NCI-H748 (cell line): ENCODE data around the gene FMC1.
"Not testable (repeated sequence)": the region's sequence is repeated elsewhere in the genome, so short reads cannot be mapped to it uniquely, and the experiment has no call there.

Experiments used
- DNase-seq: peaks from one replicate; lab custom pipeline; 2025; ENCODE audit not compliant: unreplicated experiment; lab: John Stamatoyannopoulos, UW

Gene FMC1, protein sequence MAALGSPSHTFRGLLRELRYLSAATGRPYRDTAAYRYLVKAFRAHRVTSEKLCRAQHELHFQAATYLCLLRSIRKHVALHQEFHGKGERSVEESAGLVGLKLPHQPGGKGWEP

GRCh38 chr7:139341058-139341775, at the start of gene FMC1:
Gene FMC1 (plus strand): TSS chr7:139341337. CDS start chr7:139341385, 48 bp downstream.
- peak; percentile 93 for DNase-seq

- DNase-seq: no peak
Observed at GRCh38 chr7:139292821-139293220, 48.3 kb upstream of the FMC1 start.

GRCh38 chr7:139293534-139293933, 47.6 kb upstream of the FMC1 start:
- DNase-seq: no peak

GRCh38 chr7:139294241-139294640, 46.9 kb upstream of the FMC1 start:
- no peak for DNase-seq

DNA sequence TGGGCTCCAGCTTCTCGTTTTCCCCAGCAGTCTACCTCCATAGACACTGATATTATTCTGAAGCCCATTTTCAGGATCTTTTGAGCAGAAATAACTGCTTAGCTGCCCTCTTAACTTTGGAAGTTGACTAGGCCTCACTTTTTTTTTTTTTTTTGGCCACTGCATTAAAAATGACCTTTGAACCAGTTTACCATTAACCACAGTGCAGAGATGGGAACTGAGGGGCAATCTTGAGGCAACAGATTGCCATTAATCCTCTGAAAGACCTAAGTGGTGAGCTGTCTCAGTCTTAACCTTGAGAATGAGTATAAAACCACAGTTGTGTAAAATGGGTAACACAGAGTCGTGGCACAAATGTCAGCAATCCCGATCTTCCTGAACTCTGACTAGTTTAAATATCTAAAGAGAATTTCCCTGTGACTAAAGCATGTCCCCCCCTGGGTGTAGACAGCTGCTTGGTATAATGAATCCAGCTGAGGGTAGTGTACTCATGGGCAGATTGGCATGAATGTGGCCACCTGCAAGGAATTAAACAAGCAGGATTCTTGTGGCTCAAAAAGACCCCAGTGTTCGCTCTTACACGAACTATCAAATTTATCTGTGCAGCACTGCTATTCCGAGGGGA, 46.1 kb upstream of the FMC1 start:
- DNase-seq: no peak

GRCh38 chr7:139297795-139298194, 43.3 kb upstream of the FMC1 start:
- no peak for DNase-seq

GRCh38 chr7:139299296-139299695, 41.8 kb upstream of the FMC1 start:
- DNase-seq: no peak

- DNase-seq: no peak
Observed at GRCh38 chr7:139300390-139300789, 40.7 kb upstream of the FMC1 start.

GRCh38 chr7:139304517-139304916, 36.6 kb upstream of the FMC1 start:
- no peak for DNase-seq

- DNase-seq: no peak
Observed at GRCh38 chr7:139317939-139318505, 23.1 kb upstream of the FMC1 start.

- peak; percentile 6 for DNase-seq
Observed at GRCh38 chr7:139321071-139321745, 19.9 kb upstream of the FMC1 start.

GRCh38 chr7:139324709-139325108, 16.4 kb upstream of the FMC1 start:
- not testable (repeated sequence) for DNase-seq

DNA sequence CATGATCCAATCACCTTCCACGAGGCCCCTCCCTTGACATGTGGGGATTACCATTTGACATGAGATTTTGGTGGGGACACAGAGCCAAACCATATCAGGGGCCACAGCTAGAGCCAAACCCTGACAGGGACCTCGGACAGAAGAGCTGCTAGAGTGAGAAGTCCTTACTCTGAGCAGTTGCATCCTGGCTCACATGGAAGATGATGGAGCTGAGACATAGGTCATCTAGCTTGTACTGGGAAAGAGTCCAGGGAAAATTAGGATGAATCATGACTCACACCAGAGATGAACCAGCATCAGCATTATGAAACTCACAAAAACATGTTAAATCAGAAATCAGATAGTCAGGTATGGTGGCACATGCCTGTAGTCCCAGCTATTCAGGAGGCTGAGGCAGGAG, 12.8 kb upstream of the FMC1 start:
- no peak for DNase-seq

DNA sequence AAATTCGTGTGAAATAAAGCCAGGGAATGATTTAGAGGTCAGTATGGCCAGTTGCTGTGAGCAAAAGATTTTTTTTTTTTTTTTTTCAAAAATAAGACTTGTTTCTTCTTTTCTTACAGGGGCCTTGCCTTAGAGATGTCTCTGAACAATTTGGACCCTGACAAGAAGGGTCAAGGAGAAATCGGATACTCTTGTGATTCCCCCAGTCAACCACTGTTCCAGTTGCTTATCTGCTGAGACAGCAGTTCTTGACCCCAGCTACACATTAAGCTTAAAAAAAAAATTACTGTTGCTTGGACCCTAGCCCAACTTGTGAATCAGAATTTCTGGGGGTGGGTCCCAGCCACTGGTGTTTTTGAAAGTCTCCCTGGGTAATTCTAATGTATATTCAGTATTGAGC, 12.0 kb upstream of the FMC1 start:
- no peak for DNase-seq

GRCh38 chr7:139330333-139331030, 10.7 kb upstream of the FMC1 start:
- no peak for DNase-seq

- no peak for DNase-seq
Observed at GRCh38 chr7:139332697-139333359, 8.3 kb upstream of the FMC1 start.

GRCh38 chr7:139333443-139333842, 7.7 kb upstream of the FMC1 start:
- DNase-seq: not testable (repeated sequence)

DNA sequence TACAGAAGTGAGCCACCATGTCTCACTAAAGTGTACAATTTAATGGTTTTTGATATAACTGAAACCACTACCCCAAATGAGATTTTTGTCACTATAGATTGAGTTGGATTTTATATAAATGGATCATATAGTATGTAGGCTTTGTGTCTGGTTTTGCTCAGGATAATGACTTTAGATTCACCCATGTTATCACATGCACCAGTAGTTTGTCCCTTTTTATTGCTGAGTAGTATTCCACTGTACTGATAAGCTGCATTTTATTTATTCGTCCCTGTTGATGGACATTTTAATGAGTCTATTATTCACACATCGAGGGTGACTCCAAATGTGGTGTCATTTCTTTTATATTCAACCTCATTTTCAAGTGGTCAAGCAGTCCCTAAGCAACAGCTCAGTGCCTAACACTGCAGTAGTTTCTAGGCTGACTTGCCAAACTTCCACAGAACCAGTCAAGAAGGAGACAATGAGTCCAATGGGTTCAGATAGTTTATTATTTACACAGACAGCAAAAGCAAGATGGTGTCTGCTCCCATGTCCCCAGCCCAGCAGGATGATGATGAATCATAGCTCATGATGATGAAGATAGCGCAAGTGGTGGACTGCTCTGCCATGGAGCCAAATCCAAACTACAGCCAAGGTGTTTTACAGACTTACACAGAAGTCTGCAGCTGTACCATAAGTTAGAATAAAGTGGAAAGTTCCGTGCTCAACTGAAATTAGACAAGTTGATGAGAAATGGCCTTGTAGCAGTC, 6.6 kb upstream of the FMC1 start:
- no peak for DNase-seq

DNA sequence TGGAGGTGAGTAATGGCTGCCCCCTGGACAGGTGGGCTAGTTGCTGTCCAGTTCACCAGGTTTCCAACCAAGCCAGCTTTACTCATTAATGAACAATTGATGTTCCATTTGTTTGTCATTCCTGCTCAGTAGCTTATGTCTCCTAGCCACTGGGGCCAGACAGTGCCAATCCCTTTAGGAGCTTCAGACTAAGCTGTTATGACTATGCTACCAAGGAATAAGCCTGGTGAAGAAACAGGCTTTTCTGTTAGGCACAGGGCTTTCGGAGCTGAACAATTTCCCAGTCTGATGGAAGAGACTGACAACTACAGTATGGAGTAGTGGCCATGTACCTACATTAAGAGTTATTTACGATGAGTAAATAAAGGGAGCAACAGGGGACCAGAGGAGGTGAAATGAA, 2.1 kb upstream of the FMC1 start:
- DNase-seq: no peak

GRCh38 chr7:139339698-139340036, 1.5 kb upstream of the FMC1 start:
- no peak for DNase-seq
